Right renal pelvis (tissue), 4 donors: ENCODE results near the gene PDGFRB. TPM values are rescaled to one million over a fixed set of nuclear protein-coding genes. Genes with fewer than 3 reads are reported as not detected.
"Not testable (repeated sequence)": the region's sequence is repeated elsewhere in the genome, so short reads cannot be mapped to it uniquely, and the experiment has no call there.

Source experiments
- DNase-seq, 4 donors: peaks; one replicate each; pipeline ENCODE4 v3.0.0-alpha.2; 2013; ENCODE audit warnings: low read depth in 4 of 4, low spot score in 3 of 4, missing footprints in 1 of 4
- polyA plus RNA-seq, 4 donors: library from polyadenylated mRNA; unstranded; fragments of 120-200 nt; gene quantifications; one replicate each; pipeline ENCODE4 v1.2.1, GENCODE V29; 2013; ENCODE audit not compliant: insufficient read length in 4 of 4

The PDGFRB gene
- polyA plus RNA-seq, 4 donors: 143 to 185 (median 155) TPM

DNA sequence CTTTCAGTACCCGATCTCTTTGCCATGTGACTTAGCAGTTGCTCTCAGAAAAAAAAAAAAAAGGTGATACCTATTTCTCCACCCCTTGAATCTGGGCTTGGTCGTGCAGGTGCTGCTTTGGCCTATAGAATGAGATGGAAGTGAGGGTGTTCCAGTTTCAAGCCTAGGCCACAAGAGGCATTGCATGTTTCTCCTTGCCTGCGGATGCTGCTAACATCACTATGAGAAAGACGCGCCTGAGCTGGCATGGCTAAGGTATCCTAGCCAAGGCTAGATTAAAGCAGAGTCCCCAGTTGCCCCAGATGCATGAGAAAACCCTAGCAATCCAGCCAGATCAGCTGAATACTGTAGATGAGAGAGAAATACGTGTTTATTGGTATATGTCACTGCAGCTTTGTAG, 54.6 kb downstream of the PDGFRB start:
- no peak for DNase-seq

DNA sequence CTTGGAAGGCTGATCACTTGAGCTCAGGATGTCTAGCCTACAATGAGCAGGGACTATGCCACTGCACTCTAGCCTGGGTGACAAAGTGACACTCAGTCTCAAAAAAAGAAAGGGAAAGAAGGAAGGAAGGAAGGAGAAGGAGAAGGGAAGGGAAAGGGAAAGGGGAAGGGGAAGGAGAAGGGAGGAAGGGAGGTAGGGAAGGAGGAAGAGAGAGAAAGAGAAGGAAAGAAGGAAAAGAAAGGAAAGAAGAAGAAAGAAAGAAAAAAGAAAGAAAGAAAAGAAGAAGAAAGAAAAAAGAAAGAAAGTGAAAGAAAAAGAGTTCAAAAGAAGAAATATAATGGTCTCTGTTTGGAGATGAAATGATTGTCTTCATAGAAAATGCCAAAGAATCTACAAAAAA, 58.5 kb downstream of the PDGFRB start:
- DNase-seq: no peak

DNA sequence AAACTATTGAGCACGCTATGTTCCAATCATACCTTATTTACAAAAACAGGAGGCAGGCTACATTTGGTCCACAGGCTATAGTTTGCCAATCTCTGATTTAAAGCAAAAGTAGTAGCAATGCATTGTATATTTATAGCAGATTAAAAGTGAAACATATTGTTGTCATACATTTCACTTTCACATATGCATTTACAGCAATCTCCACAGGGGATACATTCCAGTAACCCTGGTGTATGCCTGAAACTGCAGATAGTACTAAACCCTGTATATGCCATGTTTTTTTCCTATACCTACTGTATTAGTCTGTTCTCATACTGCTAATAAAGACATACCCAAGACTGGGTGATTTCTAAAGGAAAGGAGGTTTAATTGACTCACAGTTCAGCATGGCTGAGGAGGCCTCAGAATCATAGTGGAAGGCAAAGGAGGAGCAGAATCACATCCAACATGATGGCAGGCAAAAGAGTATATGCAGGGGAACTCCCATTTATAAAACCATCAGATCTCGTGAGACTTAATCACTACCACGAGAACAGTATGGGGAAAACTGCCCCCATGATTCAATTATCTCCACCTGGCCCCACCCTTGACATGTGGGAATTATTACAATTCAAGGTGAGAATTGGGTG, 63.4 kb downstream of the PDGFRB start:
- no peak for DNase-seq

DNA sequence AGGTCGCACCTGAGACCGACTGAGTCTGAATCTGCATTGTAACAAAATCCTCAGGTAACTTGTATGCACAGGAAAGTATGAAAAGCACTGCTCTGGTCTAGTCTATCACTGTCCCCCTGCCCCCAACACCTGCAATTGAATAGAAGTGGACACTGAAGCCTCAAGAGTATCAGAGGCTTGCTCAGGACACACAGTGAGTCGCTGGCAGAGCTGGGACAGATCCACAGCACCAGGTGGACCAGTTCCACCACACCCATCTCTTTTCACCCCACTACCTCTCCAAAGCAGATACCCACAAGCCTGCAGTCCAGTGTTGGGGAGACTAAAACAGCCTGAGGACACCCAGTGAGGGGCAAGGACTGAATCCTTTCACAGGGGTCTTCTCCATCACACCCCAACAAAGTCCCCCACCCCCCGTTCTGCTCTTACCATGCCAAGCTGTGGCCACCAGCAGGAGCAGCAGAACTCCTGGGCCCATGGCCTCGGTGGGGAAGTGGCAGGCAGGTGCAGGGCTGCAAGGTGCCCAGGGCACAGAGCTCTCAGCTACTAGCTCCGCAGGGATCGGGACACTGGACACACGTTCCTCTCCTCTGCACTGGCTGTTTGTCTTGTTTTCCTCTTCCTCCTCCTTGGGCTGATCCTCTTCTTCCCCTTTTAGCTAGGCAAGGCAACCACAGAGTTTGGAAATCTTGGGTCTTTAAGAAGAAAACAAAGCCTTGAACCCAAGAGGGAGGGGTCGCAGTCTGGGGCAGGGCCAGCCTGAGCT, 69.5 kb downstream of the PDGFRB start, which contains the start of gene CSF1R:
Gene CSF1R (minus strand): TSS at position 605 of the 766 bp plus-strand sequence. CDS start 127 bp downstream, at position 478.
- DNase-seq: no peak

DNA sequence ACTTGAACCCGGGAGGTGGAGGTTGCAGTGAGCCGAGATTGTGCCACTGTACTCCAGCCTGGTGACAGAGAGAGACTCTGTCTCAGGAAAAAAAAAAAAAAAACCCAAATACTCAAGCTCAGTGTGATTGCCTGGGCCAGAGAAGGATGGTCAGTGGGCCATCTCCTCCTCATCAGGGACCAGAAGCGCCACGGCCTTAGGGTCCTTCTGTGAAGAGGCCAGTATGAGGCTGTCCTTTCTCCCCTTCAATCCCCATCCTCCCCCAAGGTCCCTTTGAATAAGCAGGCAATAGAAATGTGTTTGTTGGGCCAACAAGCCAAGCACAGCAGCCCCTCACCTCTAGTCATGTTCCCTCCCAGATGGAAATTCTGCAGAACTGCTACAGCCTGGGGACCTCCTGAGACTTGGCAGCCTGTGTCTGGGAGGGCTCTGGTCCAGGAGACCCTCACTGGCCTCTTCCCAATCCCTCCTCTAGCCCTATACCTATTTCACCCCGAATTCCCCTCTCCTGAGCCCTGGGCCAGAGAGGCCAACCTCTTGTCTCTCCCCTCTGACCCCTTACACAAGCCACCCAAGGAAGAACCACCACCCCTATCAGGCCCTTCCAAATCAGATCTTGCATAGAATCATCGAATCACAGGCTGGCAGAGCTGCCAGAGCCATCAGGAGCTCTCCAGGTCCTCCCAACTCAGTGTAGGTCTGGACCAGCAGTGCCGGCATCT, 70.3 kb downstream of the PDGFRB start:
- DNase-seq: no peak

DNA sequence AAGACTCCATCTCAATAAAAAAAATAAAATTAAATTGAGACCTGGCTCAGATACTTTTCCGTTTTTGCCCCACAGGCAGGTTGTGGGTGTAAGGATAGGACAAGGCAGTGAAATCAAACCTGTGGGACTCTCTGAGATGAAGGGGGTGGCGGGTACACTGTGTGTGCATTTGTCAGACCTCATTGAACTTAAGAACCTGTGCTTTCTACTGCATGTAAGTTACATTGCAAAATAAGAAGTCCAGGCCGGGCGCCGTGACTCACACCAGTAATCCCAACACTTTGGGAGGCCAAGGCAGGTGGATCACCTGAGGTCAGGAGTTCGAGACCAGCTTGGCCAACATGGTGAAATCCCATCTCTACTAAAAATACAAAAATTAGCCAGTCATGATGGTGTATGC, 70.9 kb downstream of the PDGFRB start:
- DNase-seq: not testable (repeated sequence)

DNA sequence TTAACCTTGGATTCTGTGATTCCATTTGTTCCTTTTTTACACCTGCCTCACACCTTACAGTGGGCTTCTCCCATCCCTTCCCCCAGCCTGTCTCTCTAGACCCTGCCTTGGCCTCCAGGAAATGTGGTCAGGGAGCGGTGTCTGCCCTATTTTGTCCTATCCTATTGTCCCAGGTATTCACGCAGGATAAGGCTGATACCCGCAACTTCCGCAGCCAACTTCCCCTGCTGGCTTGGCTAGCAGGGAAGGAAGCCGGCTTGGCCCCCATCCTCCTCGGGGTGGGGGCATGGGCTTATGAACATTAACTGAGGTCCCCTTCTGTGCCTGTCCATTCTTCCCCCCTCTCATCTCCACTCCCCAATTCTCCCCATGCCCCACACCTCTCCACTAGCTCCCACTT, 72.8 kb downstream of the PDGFRB start:
- DNase-seq: no peak

DNA sequence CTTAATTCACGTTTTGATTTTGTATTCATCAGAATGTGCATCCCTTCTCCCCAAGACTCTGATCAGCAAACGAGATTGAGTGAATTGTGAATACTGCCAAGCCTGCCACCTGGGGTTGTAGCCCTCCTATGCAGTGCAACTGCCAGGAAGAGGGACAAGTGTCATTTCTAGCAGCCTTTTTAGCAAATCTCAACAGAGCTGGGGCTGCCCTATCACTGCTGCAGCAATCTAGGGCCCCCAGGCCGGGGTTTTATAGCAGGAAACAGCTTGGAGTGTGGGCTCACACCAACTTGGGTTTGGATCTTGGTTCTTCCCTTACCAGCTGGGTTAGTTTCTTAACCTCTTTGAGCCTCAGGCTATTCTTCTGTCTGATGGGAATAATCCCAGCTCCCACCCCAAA, 73.3 kb downstream of the PDGFRB start:
- DNase-seq: no peak

DNA sequence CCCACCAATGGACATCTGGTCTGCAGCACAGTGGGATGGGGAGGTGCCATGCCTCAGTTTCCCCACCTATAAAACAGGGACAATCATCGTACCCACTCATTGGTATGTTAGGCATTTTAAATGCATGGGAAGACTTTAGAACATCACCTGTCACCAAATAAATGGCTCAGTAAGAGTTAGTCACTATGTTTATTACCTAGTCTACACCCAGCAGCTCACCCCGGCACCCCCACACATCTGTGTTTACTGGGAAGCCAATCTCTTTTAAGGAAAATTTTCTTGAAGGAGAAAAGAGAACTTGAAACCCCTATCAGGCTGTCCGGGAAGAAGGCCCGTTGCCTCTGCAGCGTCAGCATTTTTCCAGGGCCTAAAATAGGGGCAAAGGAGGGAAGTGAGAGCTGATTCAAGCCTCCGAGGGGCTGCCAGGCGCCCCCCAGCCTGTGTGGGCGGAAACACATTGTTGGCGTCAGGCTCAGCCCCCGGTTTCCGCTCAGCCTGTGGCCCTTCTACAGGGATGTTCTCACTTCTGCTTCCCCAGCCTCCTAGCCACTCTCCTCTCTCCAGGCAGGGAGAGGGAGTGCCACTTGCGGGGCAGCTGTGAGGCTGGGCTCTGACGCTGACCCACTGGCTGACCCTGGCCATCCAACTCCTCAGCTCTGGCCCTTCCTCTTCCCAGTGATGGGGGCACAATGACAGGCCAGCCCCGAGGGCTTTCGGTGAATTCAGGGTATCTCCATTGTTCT, 73.9 kb downstream of the PDGFRB start:
- DNase-seq: peak in 3 of 4 donors; percentile 8 to 26 (median 19)

DNA sequence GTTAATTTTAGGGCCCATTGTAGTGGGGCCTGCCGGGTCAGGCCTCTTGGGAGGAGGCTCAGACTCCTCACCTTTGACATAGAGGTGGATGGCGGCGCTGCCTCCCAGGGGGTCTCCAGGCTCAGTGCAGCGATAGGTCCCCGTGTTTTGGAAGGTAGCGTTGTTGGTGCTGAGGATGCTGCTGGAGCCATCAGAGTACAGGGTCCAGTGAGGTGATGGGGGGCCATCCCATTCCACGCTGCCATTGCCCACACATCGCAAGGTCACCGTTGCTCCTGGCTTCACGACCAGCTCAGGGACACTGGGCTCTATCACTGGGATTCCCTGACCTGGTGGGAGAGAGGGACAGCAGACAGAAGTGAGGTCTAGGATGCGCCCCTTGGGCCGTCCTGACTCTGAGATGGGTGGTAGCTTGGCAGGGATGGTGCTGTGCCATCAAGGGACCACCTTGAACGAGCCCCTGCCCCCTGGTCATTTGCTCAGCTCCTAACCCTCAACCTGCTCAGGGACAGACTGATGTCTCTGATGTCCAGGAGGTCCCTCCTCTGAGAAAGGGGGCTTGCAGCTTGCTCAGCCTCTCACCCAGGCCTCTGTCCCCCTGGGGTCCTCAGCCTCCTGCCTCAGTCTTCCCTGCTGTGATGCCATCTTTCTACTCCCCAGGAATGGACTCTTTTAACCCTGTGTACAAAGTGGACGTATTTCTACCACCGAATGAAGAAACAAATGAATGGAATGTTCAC, 74.8 kb downstream of the PDGFRB start:
- DNase-seq: no peak

DNA sequence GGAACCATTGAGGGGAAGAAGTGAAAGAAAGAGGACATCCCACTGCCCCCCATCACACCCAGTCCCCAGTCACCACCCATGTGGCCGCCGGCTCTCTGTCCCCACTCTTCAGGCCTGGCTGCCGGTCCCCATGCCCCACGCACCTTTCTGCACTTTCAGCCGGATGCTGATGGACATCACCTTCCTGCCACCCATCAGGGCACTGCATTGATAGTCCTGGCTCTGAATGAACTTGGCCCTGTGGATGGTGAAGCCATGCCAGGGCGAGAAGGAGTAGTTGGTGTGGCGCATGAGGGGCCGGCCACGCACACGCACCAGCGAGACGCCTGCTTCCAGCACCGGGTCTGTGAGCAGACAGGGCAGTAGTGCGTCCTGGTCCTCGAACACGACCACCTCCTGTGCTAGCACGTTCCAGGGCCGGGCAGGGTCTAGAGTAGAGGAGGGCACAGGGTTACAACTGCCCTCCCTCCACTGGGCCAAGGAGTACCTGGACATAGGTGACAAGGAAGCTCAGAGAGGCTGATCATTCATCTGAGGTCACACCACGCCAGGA, 75.7 kb downstream of the PDGFRB start:
- no peak for DNase-seq

DNA sequence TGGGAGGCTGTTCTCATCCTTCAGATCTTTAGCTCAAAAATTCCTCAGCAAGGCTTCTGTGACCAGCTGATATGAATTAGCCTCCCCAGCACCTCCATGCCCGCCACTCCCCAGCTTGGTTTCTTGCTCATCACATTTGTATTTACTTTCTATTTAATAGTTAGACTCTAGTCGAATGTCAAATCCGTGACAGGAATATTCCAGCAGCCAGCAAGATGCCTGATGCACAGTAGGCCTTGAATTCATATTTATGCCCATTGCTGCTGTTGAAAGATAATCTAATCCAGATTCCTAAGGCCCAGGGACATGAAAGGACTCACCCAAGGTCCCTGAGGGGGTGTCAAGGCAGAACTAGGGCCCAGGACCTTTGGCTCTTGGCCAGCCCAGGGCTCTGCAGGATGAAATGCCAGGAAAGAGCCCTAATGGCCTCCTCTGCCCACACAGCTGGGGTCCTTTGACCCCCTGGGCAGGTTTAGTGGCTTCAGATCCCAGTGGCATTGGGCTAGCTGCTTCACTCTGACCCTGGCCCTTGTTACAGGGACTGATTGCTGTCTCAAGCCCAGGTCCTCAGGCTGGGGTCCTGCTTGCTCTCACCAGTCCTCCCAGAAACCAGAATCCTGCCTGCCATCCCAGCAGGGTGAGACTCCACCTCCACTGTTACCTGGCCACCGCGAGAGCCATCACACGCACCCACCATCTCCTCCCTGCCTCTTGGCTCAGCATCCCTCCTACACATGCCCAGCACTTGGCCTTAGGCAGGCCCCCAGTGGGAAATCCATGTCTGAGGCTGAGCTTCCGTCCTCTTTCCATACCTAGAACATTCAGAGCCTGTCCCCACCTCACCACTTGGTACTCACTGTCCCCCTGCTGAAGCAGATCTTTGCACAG, 76.6 kb downstream of the PDGFRB start:
- no peak for DNase-seq

DNA sequence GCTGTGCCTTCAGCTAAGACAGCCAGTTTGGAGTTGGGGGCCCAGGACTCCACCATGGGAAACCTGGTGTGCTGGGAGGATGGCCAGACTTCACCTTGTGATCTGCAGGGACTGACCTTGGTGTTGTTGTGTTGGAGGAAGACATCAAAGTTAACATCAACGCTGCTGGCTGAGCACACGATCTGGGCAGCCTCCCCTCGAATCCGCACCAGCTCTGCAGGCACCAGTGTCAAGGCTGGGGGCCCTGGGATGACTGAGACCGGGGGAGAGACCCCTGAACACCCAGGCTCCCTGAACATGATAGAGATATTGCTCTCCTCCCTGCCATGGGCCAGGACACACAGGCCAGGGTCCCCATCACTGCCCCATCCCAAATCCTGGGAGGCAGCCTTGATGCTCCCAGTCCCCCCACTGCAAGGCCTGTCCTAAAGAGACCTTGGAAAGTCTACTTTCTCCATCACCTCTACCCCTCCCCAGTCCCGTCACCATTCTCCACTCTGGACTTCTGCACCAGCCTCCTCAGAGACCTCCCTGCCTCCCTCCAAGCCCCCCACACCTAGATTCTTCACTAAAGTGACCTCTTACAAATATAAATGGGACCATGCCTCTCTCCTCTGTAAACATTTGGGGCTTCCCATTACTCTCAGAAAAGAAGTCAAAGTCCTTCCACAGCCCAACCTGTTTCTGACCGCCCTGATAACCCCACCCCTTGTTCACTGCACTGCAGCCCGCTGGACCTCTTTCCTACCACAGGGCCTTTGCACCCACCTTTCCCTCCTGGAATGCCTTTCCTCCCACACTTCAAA, 77.4 kb downstream of the PDGFRB start:
- DNase-seq: no peak

DNA sequence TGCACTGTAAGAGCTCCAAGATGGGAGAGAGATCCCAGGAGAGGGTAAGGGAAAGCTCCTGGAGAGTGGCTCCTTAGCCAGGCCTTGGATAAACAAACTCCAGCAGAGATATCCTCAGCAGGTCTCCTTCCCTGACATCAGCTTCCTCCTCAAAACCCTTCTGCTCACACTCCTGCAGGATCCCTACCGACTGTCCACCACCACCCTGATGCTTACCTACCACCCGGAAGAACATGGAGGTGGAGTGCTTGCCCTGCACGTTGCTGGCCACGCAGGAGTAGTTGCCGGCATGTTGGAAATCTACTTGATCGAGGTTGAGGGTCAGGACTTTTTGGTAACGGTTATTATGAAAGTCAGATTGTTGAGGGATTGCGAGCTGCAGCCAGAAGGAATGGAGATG, 78.6 kb downstream of the PDGFRB start:
- no peak for DNase-seq

DNA sequence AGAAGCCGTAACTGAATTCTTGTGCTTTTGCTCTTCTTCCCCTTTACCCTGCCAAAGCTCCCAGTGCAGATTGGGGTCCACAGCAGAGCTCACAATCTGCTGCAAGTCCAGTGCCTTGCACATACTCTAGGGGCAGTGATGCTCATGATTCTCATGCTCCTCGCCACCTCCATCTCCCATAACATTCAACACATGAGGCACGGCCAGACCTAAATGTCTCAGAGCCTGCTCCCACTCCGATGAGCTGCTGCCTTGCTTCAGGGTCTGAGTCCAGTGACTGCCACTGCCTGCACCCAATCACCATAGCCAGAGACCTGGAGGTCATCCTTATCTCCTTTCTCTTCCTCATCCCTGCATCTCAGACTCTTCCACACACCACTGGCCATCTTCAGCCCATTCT, 79.8 kb downstream of the PDGFRB start:
- DNase-seq: no peak

DNA sequence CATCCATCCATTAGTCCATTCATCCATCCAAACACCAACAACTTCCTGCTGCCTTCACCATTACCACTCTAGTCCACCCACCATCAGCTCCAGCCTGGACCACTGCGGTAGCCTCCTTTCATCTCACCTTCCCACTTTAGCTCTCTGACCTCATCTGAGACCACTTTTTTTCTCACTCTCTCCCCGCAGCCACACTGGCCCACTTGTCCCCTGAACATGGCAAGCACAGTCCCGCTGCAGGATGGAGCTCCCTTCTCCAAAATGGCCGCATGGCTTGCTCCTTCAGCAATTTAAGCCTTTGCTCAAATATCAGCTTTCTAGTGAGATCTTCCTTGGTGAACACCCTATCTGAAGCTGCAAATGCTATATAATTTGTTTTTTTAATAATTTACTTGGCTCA, 80.4 kb downstream of the PDGFRB start:
- no peak for DNase-seq

DNA sequence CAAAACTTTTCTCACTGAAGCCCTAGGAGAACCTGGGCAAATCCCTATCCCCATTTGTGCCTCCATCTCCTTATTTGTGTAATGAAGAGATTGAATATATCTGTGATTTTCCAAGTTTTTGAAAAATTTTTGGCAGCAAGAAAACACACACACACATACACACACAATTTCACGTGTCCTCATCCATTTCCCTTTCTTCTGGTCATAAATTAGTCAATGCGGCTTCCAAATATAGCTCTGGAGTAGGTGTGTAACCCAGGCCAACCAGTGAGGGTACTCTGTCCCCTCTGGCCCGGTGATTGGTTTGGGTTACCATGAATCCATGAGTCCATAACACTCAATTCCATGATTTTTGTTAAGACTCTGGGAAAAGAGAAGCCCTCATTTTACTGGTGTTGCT, 82.0 kb downstream of the PDGFRB start:
- DNase-seq: no peak

DNA sequence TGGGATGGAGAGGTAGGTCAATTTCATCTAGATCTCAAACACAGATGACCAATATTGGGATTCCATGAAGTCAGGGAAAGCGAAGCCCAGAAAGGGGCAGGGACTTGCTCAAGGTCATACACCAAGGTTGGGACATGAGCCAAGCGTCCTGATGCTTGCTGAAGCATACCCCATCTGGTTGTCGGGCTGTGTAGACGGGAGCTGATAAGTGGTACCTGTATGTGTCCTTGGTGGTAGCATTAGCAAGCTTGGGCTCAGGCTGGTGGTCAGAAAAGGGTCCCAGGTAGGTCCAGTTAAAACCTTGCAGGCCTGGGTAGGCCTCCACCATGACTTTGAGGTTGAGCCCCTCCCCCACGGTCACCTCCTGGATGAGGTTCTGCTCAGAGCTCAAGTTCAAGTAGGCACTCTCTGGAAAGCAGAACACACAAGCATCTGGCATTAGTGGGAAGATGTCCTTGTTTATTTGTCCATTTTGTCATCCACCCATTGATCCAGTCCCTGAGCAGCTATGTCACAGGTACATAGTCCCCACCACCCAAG, 82.5 kb downstream of the PDGFRB start:
- DNase-seq: no peak
